Measurements from ENCODE around the gene CRYGB. TPM values are rescaled to one million over a fixed set of nuclear protein-coding genes. Genes with fewer than 3 reads are reported as not detected.

Gene CRYGB
- total and polyA plus RNA-seq, 4 donors: not detected

GRCh38 chr2:208183526-208183925 lies 37.6 kb upstream of the CRYGB start:
- Histone ChIP-seq H3K27ac (ENCODE audit: low read depth in 1 of 2, low read length in 2 of 2) (no peak overlapping the region), H3K27me3 (ENCODE audit: control insufficient read depth in 1 of 2, insufficient read depth in 2 of 2, low read length in 1 of 2) (no peaks in the 10 kb centered on the region), H3K36me3 (ENCODE audit: control insufficient read depth in 1 of 2, insufficient read depth in 2 of 2, low read length in 1 of 2) (no peaks in the 10 kb centered on the region), H3K4me3 (ENCODE audit: low read length in 2 of 2) (no peak overlapping the region), H3K9me3 (ENCODE audit: control insufficient read depth, low read length) (no peaks in the 10 kb centered on the region), H3K4me1 (ENCODE audit: control insufficient read depth in 1 of 2, insufficient read depth in 2 of 2, low read length in 2 of 2) (no peaks in the 10 kb centered on the region)
- 20 to 33% methylated on average over 7 of the region's 7 CpGs for WGBS, 2 donors
- intact Hi-C loops (cut with DNase I): no loop called here
- ATAC-seq (ENCODE audit: low FRiP score) (no peak), DNase-seq (no peak)

- DNase-seq: no peak
- Histone ChIP-seq H3K9me3 (ENCODE audit: control insufficient read depth, low read length) (no peaks in the 10 kb centered on the region), H3K27me3 (ENCODE audit: control insufficient read depth in 1 of 2, insufficient read depth in 2 of 2, low read length in 1 of 2) (no peaks in the 10 kb centered on the region), H3K4me1 (ENCODE audit: control insufficient read depth in 1 of 2, insufficient read depth in 2 of 2, low read length in 2 of 2) (no peaks in the 10 kb centered on the region), H3K36me3 (ENCODE audit: control insufficient read depth in 1 of 2, insufficient read depth in 2 of 2, low read length in 1 of 2) (no peaks in the 10 kb centered on the region), H3K4me3 (ENCODE audit: low read length in 2 of 2) (no peak overlapping the region), H3K27ac (ENCODE audit: low read depth in 1 of 2, low read length in 2 of 2) (no peak overlapping the region)
- WGBS, 2 donors: 55 to 57% methylated on average over 3 of the region's 3 CpGs
- intact Hi-C loops (cut with DNase I): no loop called here
- peak; percentile 64 for ATAC-seq (ENCODE audit: low FRiP score)
Measured at GRCh38 chr2:208182835-208183234, 36.9 kb upstream of the CRYGB start.

- intact Hi-C loops (cut with DNase I): loop anchor here in 1 of 2 donors (10.0 kb wide), 1 partner anchor 76 kb away; the partner anchor contains the start of gene IDH1
- Histone ChIP-seq H3K27me3 (ENCODE audit: control insufficient read depth in 1 of 2, insufficient read depth in 2 of 2, low read length in 1 of 2) (no peaks in the 10 kb centered on the region), H3K4me1 (ENCODE audit: control insufficient read depth in 1 of 2, insufficient read depth in 2 of 2, low read length in 2 of 2) (no peaks in the 10 kb centered on the region), H3K9me3 (ENCODE audit: control insufficient read depth, low read length) (no peaks in the 10 kb centered on the region), H3K36me3 (ENCODE audit: control insufficient read depth in 1 of 2, insufficient read depth in 2 of 2, low read length in 1 of 2) (no peaks in the 10 kb centered on the region), H3K27ac (ENCODE audit: low read depth in 1 of 2, low read length in 2 of 2) (no peak overlapping the region), H3K4me3 (ENCODE audit: low read length in 2 of 2) (no peak overlapping the region)
- no peak for ATAC-seq (ENCODE audit: low FRiP score)
- no peak for DNase-seq
- 72 to 75% methylated on average over 4 of the region's 4 CpGs for WGBS, 2 donors
Measured at GRCh38 chr2:208179028-208179609, 33.2 kb upstream of the CRYGB start.

- H3K9me3 ChIP-seq (ENCODE audit: control insufficient read depth, low read length): no peaks in the 10 kb centered on the region
- H3K4me1 ChIP-seq (ENCODE audit: control insufficient read depth in 1 of 2, insufficient read depth in 2 of 2, low read length in 2 of 2): no peaks in the 10 kb centered on the region
- ATAC-seq (ENCODE audit: low FRiP score) (no peak), DNase-seq (no peak)
- H3K27ac ChIP-seq (ENCODE audit: low read depth in 1 of 2, low read length in 2 of 2): no peak overlapping the region
- no peak overlapping the region for H3K4me3 ChIP-seq (ENCODE audit: low read length in 2 of 2)
- H3K36me3 ChIP-seq (ENCODE audit: control insufficient read depth in 1 of 2, insufficient read depth in 2 of 2, low read length in 1 of 2): no peaks in the 10 kb centered on the region
- 66 to 75% methylated on average over 6 of the region's 6 CpGs for WGBS, 2 donors
- H3K27me3 ChIP-seq (ENCODE audit: control insufficient read depth in 1 of 2, insufficient read depth in 2 of 2, low read length in 1 of 2): no peaks in the 10 kb centered on the region
- intact Hi-C loops (cut with DNase I): loop anchor here in 1 of 2 donors (10.0 kb wide), 1 partner anchor 79 kb away; the partner anchor contains the start of gene IDH1
Measured at GRCh38 chr2:208175840-208176153, 29.8 kb upstream of the CRYGB start.

GRCh38 chr2:208175069-208175839 lies 29.3 kb upstream of the CRYGB start:
- no peak overlapping the region for H3K4me3 ChIP-seq (ENCODE audit: low read length in 2 of 2)
- DNase-seq: peak; percentile 78 to 83

GRCh38 chr2:208174144-208174543 lies 28.2 kb upstream of the CRYGB start:
- no peaks in the 10 kb centered on the region for H3K9me3 ChIP-seq (ENCODE audit: control insufficient read depth, low read length)
- H3K4me3 ChIP-seq (ENCODE audit: low read length in 2 of 2): no peak overlapping the region
- DNase-seq (no peak), ATAC-seq (ENCODE audit: low FRiP score) (no peak)
- no peak overlapping the region for H3K27ac ChIP-seq (ENCODE audit: low read depth in 1 of 2, low read length in 2 of 2)
- 83 to 88% methylated on average over 9 of the region's 9 CpGs for WGBS, 2 donors
- no peaks in the 10 kb centered on the region for H3K4me1 ChIP-seq (ENCODE audit: control insufficient read depth in 1 of 2, insufficient read depth in 2 of 2, low read length in 2 of 2)
- intact Hi-C loops (cut with DNase I): loop anchor here in 1 of 2 donors (10.0 kb wide), 1 partner anchor 81 kb away; the partner anchor contains the start of gene IDH1
- no peaks in the 10 kb centered on the region for H3K36me3 ChIP-seq (ENCODE audit: control insufficient read depth in 1 of 2, insufficient read depth in 2 of 2, low read length in 1 of 2)
- no peaks in the 10 kb centered on the region for H3K27me3 ChIP-seq (ENCODE audit: control insufficient read depth in 1 of 2, insufficient read depth in 2 of 2, low read length in 1 of 2)

More at GRCh38 chr2:208175069-208175839, 29.3 kb upstream of the CRYGB start:
- Histone ChIP-seq H3K27me3 (ENCODE audit: control insufficient read depth in 1 of 2, insufficient read depth in 2 of 2, low read length in 1 of 2) (no peaks in the 10 kb centered on the region), H3K36me3 (ENCODE audit: control insufficient read depth in 1 of 2, insufficient read depth in 2 of 2, low read length in 1 of 2) (no peaks in the 10 kb centered on the region), H3K27ac (ENCODE audit: low read depth in 1 of 2, low read length in 2 of 2) (no peak overlapping the region), H3K9me3 (ENCODE audit: control insufficient read depth, low read length) (no peaks in the 10 kb centered on the region), H3K4me1 (ENCODE audit: control insufficient read depth in 1 of 2, insufficient read depth in 2 of 2, low read length in 2 of 2) (no peaks in the 10 kb centered on the region)
- intact Hi-C loops (cut with DNase I): loop anchor here in 1 of 2 donors (10.0 kb wide), 1 partner anchor 80 kb away; the partner anchor contains the start of gene IDH1
- WGBS, 2 donors: 40 to 43% methylated on average over 21 of the region's 21 CpGs
- ATAC-seq (ENCODE audit: low FRiP score): peak; percentile 97

GRCh38 chr2:208172125-208172524 lies 26.2 kb upstream of the CRYGB start:
- 76 to 86% methylated on average over 4 of the region's 4 CpGs for WGBS, 2 donors
- no peak overlapping the region for H3K4me3 ChIP-seq (ENCODE audit: low read length in 2 of 2)
- no peak overlapping the region for H3K27ac ChIP-seq (ENCODE audit: low read depth in 1 of 2, low read length in 2 of 2)
- H3K36me3 ChIP-seq (ENCODE audit: control insufficient read depth in 1 of 2, insufficient read depth in 2 of 2, low read length in 1 of 2): no peaks in the 10 kb centered on the region
- H3K9me3 ChIP-seq (ENCODE audit: control insufficient read depth, low read length): no peaks in the 10 kb centered on the region
- DNase-seq (no peak), ATAC-seq (ENCODE audit: low FRiP score) (no peak)
- H3K4me1 ChIP-seq (ENCODE audit: control insufficient read depth in 1 of 2, insufficient read depth in 2 of 2, low read length in 2 of 2): no peaks in the 10 kb centered on the region
- no peaks in the 10 kb centered on the region for H3K27me3 ChIP-seq (ENCODE audit: control insufficient read depth in 1 of 2, insufficient read depth in 2 of 2, low read length in 1 of 2)
- intact Hi-C loops (cut with DNase I): loop anchor here in 1 of 2 donors (10.0 kb wide), 1 partner anchor 83 kb away; the partner anchor contains the start of gene IDH1

- 82 to 83% methylated on average over 2 of the region's 2 CpGs for WGBS, 2 donors
- no peaks in the 10 kb centered on the region for H3K4me1 ChIP-seq (ENCODE audit: control insufficient read depth in 1 of 2, insufficient read depth in 2 of 2, low read length in 2 of 2)
- peaks cover 2% of the 10 kb centered on the region for H3K9me3 ChIP-seq (ENCODE audit: control insufficient read depth, low read length)
- ATAC-seq (ENCODE audit: low FRiP score): no peak
- no peak overlapping the region for H3K4me3 ChIP-seq (ENCODE audit: low read length in 2 of 2)
- DNase-seq: no peak
- H3K36me3 ChIP-seq (ENCODE audit: control insufficient read depth in 1 of 2, insufficient read depth in 2 of 2, low read length in 1 of 2): no peaks in the 10 kb centered on the region
- intact Hi-C loops (cut with DNase I): no loop called here
- H3K27me3 ChIP-seq (ENCODE audit: control insufficient read depth in 1 of 2, insufficient read depth in 2 of 2, low read length in 1 of 2): no peaks in the 10 kb centered on the region
- no peak overlapping the region for H3K27ac ChIP-seq (ENCODE audit: low read depth in 1 of 2, low read length in 2 of 2)
Measured at GRCh38 chr2:208164951-208165755, 19.2 kb upstream of the CRYGB start.
